Coronary artery (tissue), 2 donors: Measurements from ENCODE around the gene ADSS2.

Source experiments
- DNase-seq: peaks from one replicate; pipeline ENCODE4 v3.0.0-alpha.2; 2017; ENCODE audit warnings: low spot score
- H3K27ac ChIP-seq, 2 donors: fragments of 200-600 bp; sonication (generic); one replicate each; pipeline ENCODE4 v1.5.1; 2016 to 2019
- H3K4me3 ChIP-seq: fragments of 200-600 bp; sonication (generic); 2 replicates; pipeline ENCODE4 v1.5.1; 2016; ENCODE audit warnings: mild to moderate bottlenecking, moderate library complexity
- CTCF ChIP-seq: fragments of 200-600 bp; sonication (generic); IDR thresholded peaks from one replicate; pipeline ENCODE4 v1.5.1; 2019; ENCODE audit warnings: antibody characterized with exemption

Gene ADSS2

GRCh38 chr1:244397131-244397530 lies 54.6 kb downstream of the ADSS2 start:
- DNase-seq, result no peak
- no peak overlapping the region for H3K4me3 ChIP-seq
- no peak for TF ChIP-seq CTCF
- H3K27ac ChIP-seq, result no peak overlapping the region

GRCh38 chr1:244395965-244396364 lies 55.7 kb downstream of the ADSS2 start:
- Histone ChIP-seq H3K4me3 (no peak overlapping the region), H3K27ac (no peak overlapping the region)
- TF ChIP-seq CTCF, result no peak
- DNase-seq, result no peak

GRCh38 chr1:244394826-244395765 lies 56.6 kb downstream of the ADSS2 start:
- TF ChIP-seq CTCF, result no peak
- Histone ChIP-seq H3K27ac (no peak overlapping the region), H3K4me3 (no peak overlapping the region)
- DNase-seq, result no peak

- no peak for DNase-seq
- no peak for TF ChIP-seq CTCF
- Histone ChIP-seq H3K27ac (no peak overlapping the region), H3K4me3 (no peak overlapping the region)
These were observed 57.4 kb downstream of the ADSS2 start for GRCh38 chr1:244394346-244394745.

- H3K27ac ChIP-seq, result no peak overlapping the region
- TF ChIP-seq CTCF, result no peak
- no peak for DNase-seq
- H3K4me3 ChIP-seq, result no peak overlapping the region
These were observed 58.0 kb downstream of the ADSS2 start for GRCh38 chr1:244393604-244394176.

GRCh38 chr1:244391761-244392160 lies 59.9 kb downstream of the ADSS2 start:
- DNase-seq, result no peak
- Histone ChIP-seq H3K27ac (no peak overlapping the region), H3K4me3 (no peak overlapping the region)
- TF ChIP-seq CTCF, result no peak

- no peak overlapping the region for H3K4me3 ChIP-seq
- no peak overlapping the region for H3K27ac ChIP-seq
- no peak for TF ChIP-seq CTCF
- no peak for DNase-seq
These were observed 62.7 kb downstream of the ADSS2 start for GRCh38 chr1:244388961-244389360.
